Kidney tubule cell (primary cell): ENCODE measurements around the gene ADM5.

Experiments
- DNase-seq: peaks from one replicate; pipeline ENCODE4 v3.0.0-alpha.2; 2018; ENCODE audit warnings: low spot score

The ADM5 gene, protein sequence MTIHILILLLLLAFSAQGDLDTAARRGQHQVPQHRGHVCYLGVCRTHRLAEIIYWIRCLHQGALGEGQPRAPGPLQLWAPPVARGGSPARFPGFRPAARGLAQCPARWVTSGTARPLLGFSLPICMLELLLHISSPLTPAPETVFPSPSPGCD

GRCh38 chr19:49689133-49690078, at the start of gene ADM5:
Gene ADM5 (plus strand): TSS chr19:49689594. CDS start chr19:49689838, 244 bp downstream.
- peak; percentile 55 for DNase-seq

- peak; percentile 100 for DNase-seq
Measured at GRCh38 chr19:49640113-49640898, 49.1 kb upstream of the ADM5 start, which contains the start of gene RRAS. Gene RRAS (minus strand): TSS chr19:49640143. CDS start chr19:49640098, 45 bp downstream.

- peak; percentile 100 for DNase-seq
Measured at GRCh38 chr19:49641688-49642491, 47.5 kb upstream of the ADM5 start, which contains the start of gene SCAF1. Gene SCAF1 (plus strand): TSS chr19:49642209. CDS start chr19:49645027, 2,818 bp downstream.

DNA sequence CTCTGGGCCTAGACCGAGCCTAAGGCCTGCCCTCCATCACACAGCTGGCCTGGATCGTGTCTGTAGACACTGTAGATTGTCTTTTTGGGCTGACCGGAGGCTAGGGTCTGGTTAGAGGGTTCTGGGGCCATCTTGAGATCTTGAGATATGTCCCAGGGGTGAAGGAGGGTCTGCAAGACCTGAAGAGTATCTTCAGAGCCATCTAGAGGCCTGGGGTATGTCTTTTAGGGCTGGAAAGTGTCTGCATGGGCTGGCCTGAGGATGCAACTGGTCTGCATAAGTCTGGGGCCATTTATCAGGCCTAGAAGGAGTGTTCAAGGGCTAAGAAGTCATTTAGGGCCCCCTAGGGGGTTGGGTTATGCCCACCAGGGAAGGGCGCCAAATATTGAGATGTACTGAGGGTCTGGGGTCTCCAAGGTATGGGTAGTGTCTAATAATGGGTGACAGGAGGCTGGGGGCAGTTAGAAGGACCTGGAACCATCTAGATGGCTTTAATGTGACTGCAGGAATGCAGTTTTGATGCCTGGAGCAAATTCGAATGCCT, 46.8 kb upstream of the ADM5 start:
- no peak for DNase-seq

DNA sequence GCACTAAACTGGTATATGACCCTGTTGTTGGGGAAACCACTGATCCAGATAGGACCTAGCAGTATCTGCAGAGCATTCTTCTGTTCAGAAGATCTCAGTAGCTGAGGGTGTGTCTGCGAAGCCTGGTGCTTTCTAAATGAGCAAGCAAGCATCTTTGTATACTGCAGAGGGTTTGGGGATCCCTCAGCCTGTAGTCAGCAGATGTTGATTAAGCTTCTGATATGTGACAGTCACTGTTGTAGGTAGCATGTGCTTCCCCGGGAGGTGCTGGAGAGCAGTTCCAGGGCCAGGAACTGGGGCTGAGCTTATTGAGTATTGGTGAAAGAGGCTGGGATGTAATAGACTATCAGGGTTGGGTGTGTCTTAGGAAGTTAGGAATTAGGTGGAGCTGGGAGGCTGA, 45.9 kb upstream of the ADM5 start:
- DNase-seq, result no peak

- DNase-seq, result no peak
Measured at GRCh38 chr19:49645592-49645991, 43.8 kb upstream of the ADM5 start.

GRCh38 chr19:49645995-49646394, 43.4 kb upstream of the ADM5 start:
- DNase-seq, result no peak

GRCh38 chr19:49646586-49646985, 42.8 kb upstream of the ADM5 start:
- DNase-seq, result no peak

DNA sequence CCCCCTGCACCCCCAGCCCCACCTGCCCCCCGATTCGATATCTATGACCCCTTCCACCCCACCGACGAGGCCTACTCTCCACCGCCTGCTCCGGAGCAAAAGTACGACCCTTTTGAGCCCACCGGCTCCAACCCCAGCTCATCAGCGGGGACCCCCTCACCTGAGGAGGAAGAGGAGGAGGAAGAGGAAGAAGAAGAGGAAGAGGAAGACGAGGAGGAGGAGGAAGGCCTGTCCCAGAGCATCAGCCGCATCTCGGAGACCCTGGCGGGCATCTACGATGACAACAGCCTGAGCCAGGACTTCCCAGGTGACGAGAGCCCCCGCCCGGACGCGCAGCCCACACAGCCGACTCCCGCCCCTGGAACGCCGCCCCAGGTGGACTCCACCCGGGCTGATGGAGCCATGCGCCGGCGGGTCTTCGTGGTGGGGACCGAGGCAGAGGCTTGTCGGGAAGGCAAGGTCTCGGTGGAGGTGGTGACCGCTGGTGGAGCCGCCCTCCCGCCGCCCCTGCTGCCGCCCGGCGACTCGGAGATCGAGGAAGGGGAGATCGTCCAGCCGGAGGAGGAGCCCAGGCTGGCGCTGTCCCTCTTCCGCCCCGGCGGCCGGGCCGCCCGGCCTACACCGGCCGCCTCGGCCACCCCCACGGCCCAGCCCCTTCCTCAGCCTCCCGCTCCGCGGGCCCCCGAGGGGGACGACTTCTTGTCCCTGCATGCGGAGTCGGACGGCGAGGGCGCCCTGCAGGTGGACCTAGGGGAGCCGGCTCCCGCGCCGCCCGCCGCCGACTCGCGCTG, 38.2 kb upstream of the ADM5 start:
- DNase-seq, result no peak

- no peak for DNase-seq
Measured at GRCh38 chr19:49651820-49652550, 37.4 kb upstream of the ADM5 start.

DNA sequence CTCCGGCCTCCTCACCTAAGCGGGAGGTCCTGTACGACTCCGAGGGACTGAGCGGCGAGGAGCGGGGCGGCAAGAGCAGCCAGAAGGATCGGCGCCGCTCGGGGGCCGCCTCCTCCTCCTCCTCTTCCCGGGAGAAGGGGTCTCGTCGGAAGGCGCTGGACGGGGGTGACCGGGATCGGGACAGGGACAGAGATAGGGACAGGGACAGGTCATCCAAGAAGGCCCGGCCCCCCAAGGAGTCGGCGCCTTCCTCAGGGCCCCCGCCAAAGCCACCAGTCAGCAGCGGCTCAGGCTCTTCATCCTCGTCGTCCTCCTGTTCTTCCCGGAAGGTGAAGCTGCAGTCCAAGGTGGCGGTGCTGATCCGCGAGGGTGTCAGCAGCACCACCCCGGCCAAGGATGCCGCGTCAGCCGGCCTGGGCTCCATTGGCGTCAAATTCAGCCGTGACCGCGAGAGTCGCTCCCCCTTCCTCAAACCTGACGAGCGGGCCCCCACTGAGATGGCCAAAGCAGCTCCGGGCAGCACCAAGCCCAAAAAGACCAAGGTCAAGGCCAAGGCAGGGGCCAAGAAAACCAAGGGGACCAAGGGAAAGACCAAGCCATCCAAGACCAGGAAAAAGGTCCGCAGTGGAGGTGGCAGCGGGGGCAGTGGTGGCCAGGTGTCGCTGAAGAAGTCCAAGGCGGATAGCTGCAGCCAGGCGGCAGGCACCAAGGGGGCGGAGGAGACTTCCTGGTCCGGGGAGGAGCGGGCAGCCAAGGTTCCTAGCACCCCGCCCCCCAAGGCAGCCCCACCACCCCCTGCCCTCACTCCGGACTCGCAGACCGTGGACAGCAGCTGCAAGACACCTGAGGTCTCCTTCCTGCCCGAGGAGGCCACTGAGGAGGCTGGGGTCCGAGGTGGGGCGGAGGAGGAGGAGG, 36.6 kb upstream of the ADM5 start:
- DNase-seq, result no peak

- no peak for DNase-seq
Measured at GRCh38 chr19:49653466-49653806, 36.0 kb upstream of the ADM5 start.

GRCh38 chr19:49654581-49654980, 34.8 kb upstream of the ADM5 start:
- no peak for DNase-seq

DNA sequence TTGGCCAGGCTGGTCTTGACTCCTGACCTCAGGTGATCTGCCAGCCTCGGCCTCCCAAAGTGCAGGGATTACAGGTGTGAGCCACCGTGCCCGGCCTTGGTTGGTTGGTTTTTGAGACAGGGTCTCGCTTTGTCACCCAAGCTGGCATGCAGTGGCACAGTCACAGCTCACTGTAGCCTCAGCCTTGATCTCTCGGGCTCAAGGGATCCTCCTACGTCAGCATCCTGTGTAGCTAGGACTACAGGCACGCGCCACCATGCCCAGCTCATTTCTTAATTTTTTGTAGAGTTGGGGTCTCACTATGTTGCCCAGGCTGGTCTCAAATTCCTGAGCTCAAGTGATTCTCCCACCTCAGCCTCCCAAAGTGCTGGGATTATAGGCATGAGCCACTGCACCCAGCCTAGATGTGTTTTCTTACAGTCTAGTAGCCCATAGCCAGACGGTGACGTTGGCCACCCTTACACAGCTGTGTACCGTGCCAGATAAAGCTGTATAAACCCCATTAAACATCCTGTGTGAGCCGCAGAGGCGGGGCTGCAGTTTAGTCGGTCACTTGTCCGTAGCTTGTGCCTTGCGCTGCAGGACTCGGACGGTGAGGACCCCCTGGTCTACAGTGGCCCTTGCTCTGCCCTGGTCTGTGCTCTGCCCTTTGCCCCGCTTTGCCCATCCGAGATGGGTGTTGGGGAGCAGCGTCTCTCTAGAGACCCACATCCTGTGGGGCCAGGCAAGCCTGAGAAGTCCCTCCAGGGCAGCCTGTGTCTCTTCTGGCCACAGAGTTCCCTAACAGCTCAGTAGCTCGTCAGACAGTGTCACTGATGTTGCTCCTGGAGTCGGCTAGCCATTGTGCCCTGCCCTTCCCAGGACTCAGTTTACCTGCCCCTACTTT, 33.6 kb upstream of the ADM5 start:
- no peak for DNase-seq

DNA sequence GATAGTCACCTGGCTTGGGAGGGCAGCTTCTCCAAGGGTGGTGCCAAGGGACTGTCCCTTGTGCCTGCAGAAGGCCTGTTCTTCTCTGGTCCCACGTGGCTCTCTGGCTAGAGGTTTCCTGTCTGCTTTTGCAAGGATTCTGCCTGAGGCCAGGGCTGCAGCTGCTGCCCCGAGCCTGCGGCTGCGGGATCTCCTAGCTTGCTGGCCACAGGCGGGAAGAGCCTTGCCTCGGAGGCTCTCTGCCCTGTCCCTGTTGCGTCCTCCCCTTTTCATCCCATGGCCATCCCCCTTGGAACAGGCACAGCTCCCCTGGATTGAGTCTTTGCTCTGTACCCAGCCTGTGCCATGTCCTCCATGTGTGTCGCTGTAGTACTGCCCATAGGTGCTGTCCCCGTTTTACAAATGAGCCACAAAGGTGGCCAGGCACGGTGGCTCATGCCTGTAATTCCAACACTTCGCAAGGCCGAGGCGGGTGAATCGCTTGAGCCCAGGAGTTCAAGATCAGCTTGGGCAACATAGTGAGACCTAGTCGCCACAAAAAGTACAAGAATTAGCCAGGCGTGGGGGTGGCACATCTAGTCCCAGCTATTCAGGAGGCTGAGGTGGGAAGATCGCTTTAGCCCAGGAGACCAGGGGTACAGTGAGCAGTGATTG, 32.8 kb upstream of the ADM5 start:
- no peak for DNase-seq

DNA sequence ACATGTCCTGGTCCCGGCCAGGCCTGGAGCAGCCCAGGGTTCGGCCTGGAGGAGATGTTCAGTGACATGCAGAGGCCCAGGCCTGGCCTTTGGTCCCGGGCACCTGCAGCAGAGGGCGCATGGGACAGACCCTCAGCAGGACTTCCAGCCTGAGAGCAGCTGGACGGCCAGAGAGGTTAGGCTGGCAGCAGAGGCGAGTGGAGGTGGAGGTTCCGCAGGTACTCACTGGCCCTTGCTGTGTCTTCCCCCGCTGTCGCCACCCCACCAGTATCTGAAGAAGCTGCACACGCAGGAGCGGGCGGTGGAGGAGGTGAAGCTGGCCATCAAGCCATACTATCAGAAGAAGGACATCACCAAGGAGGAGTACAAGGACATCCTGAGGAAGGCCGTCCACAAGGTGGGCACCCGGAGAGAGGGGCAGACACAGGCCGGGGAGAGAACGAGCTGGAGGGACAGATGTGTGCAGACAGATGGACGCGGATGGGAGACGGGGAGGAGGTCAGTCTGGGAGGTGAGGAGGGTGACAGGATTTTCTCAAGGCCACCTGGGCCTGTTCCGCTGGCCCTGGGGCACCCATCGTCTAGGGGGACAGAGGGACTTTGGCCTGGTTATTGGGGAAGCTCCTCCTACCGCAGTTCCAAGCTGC, 31.8 kb upstream of the ADM5 start:
- no peak for DNase-seq

- no peak for DNase-seq
Measured at GRCh38 chr19:49658139-49658517, 31.3 kb upstream of the ADM5 start.
